ENCODE results near the gene MEIOB.

MEIOB gene

DNA sequence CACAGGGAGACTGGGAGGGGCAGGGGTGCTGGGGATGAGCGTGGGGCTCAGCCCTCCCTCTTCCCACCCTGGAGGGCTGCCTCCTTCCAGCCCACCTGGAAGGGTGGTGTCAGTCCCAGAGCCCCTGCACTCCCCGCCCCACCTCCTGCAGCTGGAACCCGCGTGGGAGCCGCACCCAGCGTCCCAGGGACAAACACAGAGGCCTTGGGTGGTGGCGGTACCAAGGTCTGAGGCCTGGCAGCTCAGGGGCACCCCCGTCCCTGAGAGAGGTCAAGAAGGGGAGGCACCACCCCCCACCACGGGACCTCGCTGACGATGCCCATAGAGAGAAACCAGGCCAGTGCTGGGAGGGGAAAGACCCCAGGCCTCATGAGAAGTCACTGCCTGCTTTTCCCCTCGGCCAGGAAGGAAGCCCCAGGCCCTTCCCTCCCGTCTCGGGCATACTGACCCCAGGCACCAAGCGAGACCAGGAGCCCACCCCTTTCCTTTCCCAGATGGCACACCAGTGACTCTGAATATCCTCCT lies 42.2 kb upstream of the MEIOB start:
- intact Hi-C loops (cut with DNase I; ENCODE audit: low total_unique reads) = no loop called here
- no peak overlapping the region for H3K4me3 ChIP-seq
- H3K27me3 ChIP-seq = peaks cover 0 to 84% of the 10 kb centered on the region in 2 donors
- H3K9me3 ChIP-seq = no peaks in the 10 kb centered on the region
- DNase-seq = no peak
- H3K36me3 ChIP-seq = no peaks in the 10 kb centered on the region
- TF ChIP-seq CTCF (IDR thresholded peaks at IDR 0.05) = no peak
- peaks cover 0 to 14% (median 4%) of the 10 kb centered on the region in 4 donors for H3K4me1 ChIP-seq
- H3K27ac ChIP-seq = no peak overlapping the region

- peaks cover 0 to 84% of the 10 kb centered on the region in 2 donors for H3K27me3 ChIP-seq
- no peak overlapping the region for H3K4me3 ChIP-seq
These were observed 41.5 kb upstream of the MEIOB start for GRCh38 chr16:1913327-1914083.

GRCh38 chr16:1912215-1912543 lies 40.2 kb upstream of the MEIOB start:
- intact Hi-C loops (cut with DNase I; ENCODE audit: low total_unique reads) = no loop called here
- no peak for DNase-seq
- no peaks in the 10 kb centered on the region for H3K9me3 ChIP-seq
- H3K4me1 ChIP-seq = no peaks in the 10 kb centered on the region
- peaks cover 0 to 86% of the 10 kb centered on the region in 2 donors for H3K27me3 ChIP-seq
- no peak for TF ChIP-seq CTCF (IDR thresholded peaks at IDR 0.05)
- no peaks in the 10 kb centered on the region for H3K36me3 ChIP-seq
- no peak overlapping the region for H3K4me3 ChIP-seq
- no peak overlapping the region for H3K27ac ChIP-seq

More at GRCh38 chr16:1913327-1914083, 41.5 kb upstream of the MEIOB start:
- no peaks in the 10 kb centered on the region for H3K36me3 ChIP-seq
- no peak for DNase-seq
- H3K9me3 ChIP-seq = no peaks in the 10 kb centered on the region
- peaks cover 0 to 10% (median 2%) of the 10 kb centered on the region in 4 donors for H3K4me1 ChIP-seq
- no peak overlapping the region for H3K27ac ChIP-seq
- no peak for TF ChIP-seq CTCF (IDR thresholded peaks at IDR 0.05)
- intact Hi-C loops (cut with DNase I; ENCODE audit: low total_unique reads) = no loop called here

DNA sequence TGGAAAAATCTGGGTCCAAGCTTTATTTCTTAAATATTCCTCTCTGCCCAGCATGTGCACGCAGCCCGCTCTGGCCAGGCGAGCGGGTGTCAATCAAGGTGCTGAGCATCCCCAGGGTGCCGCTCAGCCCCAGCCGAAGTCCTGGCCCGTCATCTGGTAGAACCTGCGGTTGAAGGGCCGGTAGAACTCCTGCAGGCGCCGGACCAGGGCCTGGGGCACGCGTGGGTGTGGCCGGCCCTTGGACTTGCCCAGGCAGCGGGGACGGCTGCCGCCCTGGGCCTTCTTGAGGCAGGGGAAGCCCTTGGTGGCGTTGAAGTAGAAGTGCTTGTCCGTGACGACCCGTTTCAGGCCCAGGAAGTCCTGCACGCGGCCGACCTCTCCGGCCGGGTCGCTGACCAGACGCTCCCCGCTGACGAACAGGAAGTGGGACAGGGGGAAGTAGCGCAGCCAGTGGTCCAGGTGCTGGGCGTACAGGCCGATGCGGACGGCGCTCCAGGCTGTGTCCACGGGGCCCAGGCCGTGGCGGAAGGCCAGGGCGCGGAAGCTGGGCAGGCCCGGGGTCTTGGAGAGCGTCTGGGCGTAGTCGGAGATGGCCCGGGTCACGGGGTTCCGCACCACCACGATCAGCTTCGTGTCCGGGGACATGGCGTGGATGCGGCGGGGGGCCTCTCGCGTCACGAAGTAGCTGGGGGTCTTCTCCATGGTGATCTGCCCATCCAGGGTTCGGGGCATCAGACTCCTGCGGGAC lies 39.7 kb upstream of the MEIOB start:
- no peaks in the 10 kb centered on the region for H3K4me1 ChIP-seq
- intact Hi-C loops (cut with DNase I; ENCODE audit: low total_unique reads) = no loop called here
- no peak overlapping the region for H3K4me3 ChIP-seq
- TF ChIP-seq CTCF (IDR thresholded peaks at IDR 0.05) = no peak
- H3K36me3 ChIP-seq = no peaks in the 10 kb centered on the region
- no peak for DNase-seq
- no peaks in the 10 kb centered on the region for H3K9me3 ChIP-seq
- peaks cover 0 to 86% of the 10 kb centered on the region in 2 donors for H3K27me3 ChIP-seq
- H3K27ac ChIP-seq = no peak overlapping the region

DNA sequence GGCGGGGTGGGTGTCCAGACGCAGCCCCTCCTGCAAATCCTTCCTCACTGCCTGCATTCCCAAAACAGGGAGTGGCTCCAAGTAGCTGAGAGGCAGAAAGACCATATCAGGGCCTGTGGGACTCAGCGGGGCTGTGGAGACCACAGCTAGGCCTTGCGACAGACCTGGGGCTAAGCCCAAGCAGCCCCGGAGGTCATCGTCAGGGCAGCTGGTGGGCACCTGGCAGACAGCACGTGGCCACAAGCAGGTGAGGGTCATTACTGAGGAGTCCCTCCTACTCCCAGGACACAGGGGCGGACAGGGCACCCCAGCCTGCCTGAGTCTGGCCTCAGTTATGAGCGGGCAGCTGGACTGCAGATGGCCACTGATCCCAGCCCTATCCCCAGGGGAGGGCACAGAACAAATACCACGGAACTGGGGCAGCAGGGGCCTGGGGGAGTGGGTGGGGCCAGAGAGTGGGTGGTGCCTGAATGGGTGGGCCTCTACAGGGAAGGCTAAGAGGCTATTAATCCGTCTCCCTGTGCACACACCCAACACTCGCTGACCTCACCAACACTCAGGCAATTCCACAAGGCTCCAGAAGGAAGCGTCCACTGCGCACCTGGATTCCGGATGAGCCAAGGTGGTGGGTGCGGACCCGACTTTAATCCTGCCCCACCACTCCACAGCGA lies 37.7 kb upstream of the MEIOB start:
- no peak for DNase-seq
- intact Hi-C loops (cut with DNase I; ENCODE audit: low total_unique reads) = no loop called here
- no peak for TF ChIP-seq CTCF (IDR thresholded peaks at IDR 0.05)
- no peaks in the 10 kb centered on the region for H3K9me3 ChIP-seq
- no peaks in the 10 kb centered on the region for H3K4me1 ChIP-seq
- H3K27ac ChIP-seq = no peak overlapping the region
- H3K36me3 ChIP-seq = no peaks in the 10 kb centered on the region
- H3K4me3 ChIP-seq = no peak overlapping the region
- peaks cover 0 to 78% of the 10 kb centered on the region in 2 donors for H3K27me3 ChIP-seq

Measured in tibial artery (tissue), 4 donors.